NCI-H1417 (cell line): ENCODE data around the gene NUDT2.
"Not testable (repeated sequence)": the region's sequence is repeated elsewhere in the genome, so short reads cannot be mapped to it uniquely, and the experiment has no call there.

Source experiments
- DNase-seq, 3 experiments: peaks; one replicate each; lab custom pipeline; 2025; lab: John Stamatoyannopoulos, UW

The NUDT2 gene

DNA sequence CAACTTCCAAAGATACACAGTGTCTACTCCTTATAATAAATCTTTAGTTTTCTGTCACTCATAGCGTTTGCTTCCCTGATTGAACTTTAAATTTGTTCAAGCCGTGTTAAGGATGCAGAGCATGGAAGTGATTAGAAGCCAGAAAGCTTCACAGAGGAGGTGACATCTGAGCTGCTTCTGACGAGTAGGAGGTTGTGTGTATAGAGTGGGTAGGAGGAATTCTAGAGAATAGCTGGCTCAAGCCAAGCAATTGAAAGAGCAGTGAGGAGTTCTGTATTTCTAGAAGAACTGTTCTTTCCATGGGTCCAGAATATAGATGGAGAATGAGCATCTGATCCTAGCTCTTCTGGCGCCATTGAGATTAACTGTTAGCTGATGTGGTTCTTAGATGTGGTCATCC lies 6.0 kb downstream of the NUDT2 start:
- DNase-seq, result no peak

DNA sequence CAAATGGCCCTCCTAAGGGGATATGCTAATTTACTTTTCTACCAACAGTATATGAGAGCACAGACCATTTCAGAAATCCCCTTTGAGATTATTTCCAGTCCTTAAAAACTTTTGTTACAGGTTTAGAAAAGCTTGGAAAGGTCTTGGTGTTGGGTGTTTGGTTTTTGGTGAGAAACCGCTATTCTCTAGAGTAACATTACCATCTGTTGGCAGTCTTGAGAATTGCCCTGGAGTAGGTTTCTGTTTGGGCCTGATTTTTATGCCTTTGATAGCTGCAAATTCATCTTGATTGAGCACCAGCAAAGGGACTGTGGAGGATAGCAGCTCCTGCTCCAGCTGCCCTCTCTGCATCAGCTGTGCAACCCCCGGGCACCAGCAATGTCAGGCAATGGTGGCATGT lies 8.0 kb downstream of the NUDT2 start:
- DNase-seq, result peak in 1 of 3 experiments; percentile 2

DNA sequence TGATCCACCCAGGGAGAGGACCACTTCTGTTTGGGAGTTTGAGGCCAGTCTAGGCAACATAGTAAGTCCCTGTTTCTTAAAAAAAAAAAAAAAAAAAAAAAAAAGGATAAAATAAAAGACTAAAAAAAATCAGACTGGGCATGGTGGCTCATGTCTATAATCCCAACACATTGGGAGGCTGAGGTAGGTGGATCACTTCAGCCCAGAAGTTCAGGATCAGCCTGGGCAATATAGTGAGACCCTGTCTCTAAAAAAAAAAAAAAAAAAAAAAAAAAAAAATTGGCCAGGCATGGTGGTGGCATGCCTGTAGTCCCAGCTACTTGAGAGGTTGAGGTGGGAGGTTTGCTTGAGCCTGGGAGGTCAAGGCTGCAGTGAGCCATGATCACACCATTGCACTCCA lies 8.7 kb downstream of the NUDT2 start:
- DNase-seq, result not testable (repeated sequence)

DNA sequence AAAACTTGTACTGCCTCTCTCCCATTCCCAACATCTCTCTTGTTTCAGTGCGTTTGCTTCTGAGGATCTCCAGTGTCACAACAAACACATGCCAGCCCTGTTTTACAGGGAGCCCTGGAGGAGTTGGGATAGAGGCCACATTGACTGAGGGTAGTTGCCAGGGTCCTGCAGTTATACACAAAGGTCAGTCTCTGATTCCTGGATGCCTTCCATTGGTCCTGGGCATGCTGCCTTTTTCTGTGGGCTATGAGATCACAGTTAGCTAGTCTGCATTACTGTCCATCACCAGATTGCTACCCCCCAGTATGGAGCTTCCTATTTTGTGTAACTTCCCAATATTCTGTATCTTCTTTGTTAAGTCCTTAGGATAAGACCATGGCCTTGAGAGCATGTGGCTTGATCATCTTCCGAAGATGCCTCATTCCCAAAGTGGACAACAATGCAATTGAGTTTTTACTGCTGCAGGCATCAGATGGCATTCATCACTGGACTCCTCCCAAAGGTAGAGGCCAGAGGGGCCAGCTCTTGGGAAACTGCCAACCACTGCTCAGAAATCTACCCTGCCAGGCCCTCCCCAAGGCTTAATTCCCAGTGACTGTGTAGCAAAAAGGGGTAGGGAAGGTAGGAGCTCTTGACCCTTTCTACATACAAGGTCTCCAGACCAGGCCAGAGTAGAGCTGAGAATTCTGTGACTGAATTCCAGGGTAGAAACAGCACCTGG lies 9.5 kb downstream of the NUDT2 start:
- no peak for DNase-seq

DNA sequence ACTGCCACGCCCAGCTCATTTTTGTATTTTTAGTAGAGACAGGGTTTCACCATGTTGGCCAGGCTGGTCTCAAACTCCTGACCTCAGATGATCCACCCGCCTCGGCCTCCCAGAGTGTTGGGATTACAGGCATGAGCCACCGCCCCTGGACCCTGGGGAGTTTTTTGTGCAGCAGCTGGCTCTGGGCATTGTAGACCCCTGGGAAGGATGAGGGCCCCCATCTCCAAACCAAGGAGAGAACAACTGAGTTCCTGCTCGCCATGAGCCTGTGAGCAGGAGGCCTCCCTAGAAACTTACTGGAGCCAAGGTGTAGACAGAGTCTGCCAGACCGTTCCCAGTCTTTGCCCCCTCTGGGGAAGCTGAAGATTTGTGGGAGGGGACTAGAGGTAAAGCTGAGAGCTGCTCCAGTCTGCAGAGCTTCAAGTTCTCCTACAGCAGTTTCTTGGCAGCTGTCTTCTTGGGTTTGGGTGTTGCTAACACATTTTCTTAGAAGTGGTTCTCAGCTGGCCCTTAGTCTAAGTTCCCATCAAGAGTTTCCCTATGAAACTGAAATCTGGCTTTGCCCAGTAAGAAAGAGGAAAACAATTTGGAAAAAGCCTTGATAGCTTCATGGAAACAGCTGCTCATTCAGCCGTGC lies 12.4 kb downstream of the NUDT2 start:
- DNase-seq, result no peak

DNA sequence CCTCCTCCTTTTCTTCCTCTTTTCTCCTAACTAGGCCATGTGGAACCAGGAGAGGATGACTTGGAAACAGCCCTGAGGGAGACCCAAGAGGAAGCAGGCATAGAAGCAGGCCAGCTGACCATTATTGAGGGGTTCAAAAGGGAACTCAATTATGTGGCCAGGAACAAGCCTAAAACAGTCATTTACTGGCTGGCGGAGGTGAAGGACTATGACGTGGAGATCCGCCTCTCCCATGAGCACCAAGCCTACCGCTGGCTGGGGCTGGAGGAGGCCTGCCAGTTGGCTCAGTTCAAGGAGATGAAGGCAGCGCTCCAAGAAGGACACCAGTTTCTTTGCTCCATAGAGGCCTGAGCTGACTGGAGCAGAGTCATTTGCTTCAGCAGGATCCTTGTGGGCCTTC lies 13.7 kb downstream of the NUDT2 start:
- DNase-seq, result no peak

DNA sequence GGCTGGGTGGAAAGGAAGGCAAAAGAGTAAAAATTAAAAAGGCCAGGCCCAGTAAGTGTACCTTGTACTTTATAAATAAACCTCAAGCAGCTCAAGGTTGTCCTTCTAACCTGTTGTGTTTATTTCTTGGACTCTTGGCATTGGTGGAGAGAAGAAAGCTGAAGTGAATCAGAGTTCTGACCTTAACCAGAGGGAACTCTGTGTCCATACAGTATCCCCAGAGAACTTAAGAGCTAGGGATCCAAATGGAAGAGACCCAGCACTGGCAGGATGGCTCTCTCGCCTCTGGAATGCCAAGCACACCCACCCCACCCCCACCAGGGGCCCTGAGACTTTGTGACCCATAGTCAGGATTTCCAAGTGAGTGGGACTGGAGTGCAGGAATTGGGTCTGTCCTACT lies 14.2 kb downstream of the NUDT2 start:
- DNase-seq, result no peak

DNA sequence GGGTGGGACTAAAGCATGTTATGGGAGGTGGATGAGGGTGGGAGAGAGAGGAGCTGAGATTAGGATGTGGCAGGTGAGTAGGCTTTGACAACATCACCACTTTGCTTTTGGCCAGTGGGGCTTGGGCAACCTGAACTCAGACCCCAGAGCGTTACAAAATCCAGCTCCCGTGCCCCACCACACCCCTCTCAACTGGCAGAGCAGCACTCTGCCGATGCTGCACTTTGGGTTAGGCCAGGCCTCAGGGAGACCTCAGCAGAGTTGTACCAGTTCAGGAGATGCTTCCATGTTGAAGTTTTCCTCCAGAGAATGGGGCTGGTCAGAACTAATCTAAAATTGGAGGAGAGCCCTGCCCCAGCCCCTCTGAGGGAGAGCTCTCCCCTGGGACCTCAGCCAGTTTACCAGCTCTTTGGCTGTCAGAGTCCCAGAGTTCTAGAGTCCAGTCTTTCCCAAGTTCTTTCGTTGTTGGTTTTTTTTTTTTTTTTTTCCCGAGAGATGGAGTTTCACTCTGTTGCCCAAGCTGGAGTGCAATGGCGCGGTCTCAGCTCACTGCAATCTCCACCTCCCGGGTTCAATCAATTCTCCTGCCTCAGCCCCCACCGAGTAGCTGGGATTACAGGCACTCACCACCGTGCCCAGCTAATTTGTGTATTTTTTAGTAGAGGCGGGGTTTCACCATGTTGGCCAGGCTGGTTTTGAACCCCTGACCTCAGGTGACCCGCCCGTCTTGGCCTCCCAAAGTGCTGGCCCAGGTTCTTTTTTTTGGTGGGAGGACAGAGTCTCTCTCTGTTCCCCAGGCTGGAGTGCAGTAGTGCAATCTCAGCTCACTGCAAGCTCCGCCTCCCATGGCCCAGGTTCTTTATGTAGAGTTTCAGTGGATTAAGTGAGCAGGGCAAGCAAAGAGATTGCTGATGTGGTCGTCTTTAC lies 17.8 kb downstream of the NUDT2 start:
- no peak for DNase-seq

DNA sequence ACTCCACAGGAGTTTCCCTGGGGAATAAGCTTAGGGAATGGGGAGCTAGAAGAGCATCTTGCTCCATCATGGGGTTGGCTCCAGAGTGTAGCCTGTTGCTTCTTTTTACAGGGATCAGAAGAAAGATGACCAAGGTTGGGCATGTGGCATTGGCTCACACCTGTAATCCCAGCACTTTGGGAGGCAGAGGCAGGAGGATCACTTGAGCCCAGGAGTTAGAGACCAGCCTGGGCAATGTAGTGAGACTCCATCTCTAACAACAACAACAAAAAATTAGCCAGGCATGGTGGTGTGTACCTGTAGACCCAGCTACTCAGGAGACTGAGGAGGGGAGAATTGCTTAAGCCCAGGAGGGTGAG lies 18.4 kb downstream of the NUDT2 start:
- DNase-seq, result no peak

DNA sequence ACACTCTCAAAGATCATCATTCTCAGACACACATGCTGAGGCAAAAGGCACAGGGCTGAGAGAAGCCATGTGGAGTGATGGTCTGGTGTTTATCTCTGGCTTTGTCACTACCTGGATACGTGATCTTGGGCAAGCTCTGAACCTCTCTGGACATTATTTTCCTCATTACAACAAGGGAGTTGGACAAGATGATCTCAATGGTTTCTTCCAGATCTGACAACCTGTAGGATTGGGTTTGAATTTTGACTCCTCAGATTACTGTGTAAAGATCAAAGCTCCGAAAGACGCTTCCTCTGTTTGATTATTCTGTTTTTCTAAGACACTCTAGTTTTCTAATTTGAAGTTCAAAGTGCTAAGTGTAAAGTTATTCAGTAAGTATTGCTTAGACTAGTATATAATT lies 20.0 kb downstream of the NUDT2 start:
- no peak for DNase-seq

DNA sequence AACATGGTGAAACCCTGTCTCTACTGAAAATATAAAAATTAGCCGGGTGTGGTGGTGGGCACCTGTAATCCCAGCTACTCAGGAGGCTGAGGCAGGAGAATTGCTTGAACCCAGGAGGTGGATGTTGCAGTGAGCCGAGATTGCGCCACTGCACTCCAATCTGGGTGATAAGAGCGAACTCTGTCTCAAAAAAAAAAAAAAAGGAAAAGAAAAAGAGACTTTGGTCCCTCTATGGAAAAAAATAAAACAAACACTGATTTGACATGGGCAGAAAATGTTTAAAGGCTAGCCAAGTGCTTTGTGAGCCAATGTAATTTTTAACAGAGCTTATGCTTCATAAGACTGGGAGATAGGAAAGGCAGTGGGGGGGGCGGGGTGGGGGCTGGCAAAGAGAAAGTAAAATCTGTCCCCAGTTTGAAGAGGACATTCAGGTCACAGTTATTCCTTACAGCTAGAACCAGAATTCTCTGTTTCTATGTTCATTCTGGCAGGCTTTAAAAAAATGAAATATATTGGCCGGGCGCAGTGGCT lies 22.8 kb downstream of the NUDT2 start:
- not testable (repeated sequence) for DNase-seq

DNA sequence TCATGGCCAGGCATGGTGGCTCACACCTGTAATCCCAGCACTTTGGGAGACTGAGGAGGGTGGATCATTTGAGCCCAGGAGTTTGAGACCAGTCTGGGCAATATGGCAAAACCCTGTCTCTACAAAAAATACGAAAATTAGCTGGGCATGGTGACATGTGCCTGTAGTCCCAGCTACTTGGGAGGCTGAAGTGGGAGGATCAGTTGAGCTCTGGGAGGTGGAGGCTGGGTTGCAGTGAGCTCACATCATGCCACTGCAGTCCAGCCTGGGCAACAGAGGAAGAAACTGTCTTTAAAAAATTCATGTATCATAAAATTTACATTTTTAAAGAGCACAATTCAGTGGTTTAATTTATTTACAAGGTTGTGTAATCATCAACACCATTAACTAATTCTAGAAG lies 23.6 kb downstream of the NUDT2 start:
- not testable (repeated sequence) for DNase-seq

DNA sequence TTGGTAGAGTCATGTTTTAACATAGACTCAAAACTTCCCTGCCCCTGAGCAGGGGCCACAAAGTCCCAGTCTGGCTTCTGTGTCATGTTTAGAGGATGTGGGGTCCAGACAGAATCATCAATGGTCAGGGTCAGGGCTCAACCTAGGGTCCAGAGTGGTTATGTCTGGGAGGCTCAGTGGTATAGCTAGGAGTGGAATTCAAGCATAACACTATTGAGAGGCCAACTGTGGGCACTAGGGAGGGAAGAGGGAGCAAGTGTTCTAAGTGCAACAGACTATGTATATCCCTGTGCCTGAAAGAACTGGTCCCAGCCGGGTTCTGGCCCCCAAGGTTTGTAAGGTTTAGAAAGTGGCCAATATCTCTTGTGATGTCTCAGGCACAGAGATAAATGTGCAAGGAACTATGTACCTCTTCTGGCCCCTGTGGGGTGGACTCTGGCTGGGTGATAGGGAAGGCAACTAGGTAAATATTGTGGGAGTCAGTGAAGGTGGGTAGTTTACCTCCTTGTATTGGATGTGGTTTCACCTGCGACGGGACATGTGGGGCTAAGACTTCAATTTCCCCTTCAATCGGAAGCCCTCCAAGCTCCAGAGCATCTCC lies 33.3 kb downstream of the NUDT2 start:
- DNase-seq, result no peak

DNA sequence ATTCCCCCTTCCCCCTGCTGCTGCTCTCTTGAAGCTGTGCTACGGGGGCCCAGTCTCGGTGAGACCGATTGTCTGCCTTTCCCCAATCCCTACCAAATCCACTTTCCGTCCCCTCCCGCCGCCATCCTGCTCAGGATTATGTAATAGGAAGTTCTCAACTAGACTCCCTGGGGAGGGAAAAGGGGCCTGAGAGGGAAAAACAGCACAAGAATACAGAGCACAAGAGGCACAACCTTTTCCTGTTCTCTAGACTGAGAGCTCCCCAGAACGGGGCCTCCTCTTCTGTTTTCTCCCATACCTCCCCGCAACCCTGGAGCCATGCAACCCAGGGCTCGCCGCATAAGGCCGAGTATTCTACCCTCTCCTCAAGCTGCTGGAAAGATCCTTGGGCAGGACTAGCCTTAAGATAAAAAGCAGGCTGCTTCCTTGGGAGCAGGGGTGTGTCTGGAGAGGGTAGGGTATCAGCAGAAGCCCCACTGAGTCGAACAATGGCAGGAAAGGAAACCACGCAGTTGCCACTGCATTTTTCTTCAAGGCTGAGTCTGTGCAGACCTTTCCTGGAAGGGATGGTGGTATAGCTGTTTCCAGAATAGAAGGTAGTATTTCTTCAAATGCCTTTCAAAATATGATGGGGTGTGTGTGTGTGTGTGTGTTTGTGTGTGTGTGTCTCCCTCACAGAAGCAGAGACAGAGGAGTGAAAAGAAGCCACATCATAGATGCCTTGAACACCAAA lies 34.4 kb downstream of the NUDT2 start:
- peak in 1 of 3 experiments; percentile 3 for DNase-seq

DNA sequence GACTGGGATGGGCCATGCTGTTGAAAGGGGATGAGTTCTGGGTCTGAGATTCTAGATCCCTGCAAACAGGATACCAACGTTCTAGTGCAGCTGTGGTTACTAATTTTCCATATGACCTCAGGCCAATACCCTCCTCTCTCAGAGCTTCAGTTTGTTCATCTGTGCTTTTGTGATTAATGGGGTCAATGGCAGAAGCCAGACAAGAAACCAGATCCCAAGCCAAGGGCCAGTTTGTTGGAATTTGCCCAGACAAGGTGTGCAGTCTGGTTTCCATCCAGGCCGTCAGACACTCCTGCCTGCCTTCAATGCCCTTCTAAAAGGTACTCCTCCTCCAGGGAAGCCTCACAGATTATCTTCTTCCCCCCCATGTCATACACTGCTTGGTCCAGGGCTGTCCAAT lies 35.9 kb downstream of the NUDT2 start:
- no peak for DNase-seq

DNA sequence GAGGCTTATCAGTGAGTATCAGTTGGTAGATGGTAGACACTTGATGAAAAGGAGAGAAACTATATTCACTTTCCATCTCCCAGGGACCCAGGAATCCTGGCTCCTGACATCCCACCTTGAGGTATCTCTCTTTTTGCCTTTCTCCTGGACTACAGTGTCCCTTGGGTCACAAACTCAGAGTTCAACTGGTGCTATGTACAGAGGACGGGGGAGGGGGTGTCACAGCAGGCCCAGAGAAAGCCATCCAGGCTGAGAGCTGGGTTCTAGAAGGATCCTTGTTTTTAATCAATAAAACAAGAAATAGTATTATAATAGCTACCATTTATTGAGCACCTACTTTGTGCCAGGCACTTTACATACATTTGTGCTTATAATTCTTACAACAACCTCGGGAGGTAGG lies 37.0 kb downstream of the NUDT2 start:
- DNase-seq, result no peak

DNA sequence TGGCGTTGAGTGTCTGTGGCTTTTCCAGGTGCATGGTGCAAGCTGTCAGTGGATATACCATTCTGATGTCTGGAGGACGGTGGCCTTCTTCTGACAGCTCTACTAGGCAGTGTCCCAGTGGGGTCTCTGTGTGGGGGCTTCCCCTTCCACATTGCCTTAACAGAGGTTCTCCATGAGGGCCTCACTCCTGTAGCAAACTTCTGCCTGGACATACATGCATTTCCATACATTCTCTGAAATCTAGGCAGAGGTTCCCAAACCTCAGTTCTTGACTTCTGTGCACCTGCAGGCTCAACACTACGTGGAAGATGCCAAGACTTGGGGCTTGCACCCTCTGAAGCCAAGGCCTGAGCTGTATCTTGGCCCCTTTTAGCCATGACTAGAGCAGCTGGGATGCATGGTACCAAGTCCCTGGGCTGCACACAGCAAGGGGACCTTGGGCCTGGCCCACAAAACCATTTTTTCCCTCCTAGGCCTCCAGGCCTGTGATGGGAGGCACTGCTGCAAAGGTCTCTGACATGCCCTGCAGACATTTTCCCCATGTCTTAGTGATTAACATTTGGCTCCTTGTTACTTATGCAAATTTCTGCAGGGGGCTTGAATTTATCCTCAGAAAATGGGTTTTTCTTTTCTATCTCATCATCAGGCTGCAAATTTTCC lies 38.5 kb downstream of the NUDT2 start:
- DNase-seq, result not testable (repeated sequence)

DNA sequence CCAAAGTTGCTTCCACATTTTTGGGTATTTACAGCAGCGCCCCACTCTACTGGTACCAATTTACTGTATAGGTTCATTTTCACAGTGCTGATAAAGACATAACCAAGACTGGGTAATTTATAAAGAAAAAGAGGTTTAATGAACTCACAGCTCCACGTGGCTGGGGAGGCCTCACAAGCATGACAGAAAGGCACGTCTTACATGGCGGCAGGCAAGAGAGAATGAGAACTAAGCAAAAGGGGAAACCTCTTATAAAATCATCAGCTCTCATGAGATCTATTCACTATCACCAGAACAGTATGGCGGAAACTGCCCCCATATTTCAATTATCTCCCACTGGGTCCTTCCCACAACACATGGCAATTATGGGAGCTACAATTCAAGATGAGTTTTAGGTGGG lies 39.4 kb downstream of the NUDT2 start:
- not testable (repeated sequence) for DNase-seq

DNA sequence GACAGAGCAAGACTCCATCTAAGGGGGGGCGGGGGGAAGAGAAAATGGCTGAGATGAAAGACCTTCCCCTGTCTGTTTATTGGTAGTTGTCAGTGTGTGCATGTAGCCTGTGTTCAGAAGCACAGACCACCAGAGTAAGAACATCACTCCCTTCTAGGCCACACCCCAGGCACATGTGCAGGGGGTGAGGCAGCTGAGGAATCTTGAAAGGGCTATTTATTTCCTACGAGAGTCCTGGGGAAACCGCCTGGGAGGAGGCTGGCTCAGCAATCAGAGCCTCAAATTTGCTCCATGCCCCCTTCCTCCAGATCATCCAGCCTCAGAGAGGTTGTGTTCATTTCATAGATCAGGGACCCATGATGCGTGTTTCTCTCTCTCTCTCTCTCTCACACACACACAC lies 40.3 kb downstream of the NUDT2 start:
- no peak for DNase-seq

DNA sequence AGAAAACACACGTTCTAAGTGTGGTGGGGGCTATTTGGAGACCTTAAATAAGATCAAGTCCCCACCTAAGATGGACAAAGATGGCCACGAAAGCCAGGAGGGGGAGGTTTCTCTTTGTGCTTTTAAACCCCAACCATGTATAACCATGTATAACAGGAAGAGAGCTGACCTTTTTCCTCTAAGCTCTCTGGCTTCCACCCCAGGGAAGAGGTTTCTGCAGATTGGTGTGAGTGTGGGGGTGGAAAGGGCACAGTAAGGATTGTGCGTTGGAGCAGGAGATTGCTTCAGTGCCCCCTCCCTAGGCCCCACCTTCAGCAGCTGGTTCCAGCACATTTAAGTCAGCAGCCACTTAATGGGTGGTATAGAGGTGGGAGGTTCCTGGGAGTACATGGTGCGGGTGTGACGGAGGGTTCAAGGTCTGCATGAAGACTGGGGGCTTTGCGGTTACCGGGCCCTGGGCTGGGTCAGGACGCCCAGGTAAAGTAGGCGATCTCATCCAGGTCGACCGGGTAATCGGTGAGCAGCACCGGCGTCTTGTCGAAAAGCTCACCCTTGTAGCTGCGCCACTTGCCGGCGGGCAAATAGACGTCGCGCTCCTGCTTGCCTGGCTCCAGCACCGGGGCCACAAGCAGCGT lies 41.1 kb downstream of the NUDT2 start:
- DNase-seq, result no peak
